Anterior cingulate cortex (tissue), 58 donors: ENCODE data around the gene KLHL30.

Experiments
- DNase-seq, 58 donors: peaks; one replicate each; lab custom pipeline; 2025; lab: John Stamatoyannopoulos, UW

The KLHL30 gene, protein sequence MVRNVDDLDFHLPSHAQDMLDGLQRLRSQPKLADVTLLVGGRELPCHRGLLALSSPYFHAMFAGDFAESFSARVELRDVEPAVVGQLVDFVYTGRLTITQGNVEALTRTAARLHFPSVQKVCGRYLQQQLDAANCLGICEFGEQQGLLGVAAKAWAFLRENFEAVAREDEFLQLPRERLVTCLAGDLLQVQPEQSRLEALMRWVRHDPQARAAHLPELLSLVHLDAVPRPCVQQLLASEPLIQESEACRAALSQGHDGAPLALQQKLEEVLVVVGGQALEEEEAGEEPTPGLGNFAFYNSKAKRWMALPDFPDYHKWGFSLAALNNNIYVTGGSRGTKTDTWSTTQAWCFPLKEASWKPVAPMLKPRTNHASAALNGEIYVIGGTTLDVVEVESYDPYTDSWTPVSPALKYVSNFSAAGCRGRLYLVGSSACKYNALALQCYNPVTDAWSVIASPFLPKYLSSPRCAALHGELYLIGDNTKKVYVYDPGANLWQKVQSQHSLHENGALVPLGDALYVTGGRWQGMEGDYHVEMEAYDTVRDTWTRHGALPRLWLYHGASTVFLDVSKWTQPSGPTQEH

DNA sequence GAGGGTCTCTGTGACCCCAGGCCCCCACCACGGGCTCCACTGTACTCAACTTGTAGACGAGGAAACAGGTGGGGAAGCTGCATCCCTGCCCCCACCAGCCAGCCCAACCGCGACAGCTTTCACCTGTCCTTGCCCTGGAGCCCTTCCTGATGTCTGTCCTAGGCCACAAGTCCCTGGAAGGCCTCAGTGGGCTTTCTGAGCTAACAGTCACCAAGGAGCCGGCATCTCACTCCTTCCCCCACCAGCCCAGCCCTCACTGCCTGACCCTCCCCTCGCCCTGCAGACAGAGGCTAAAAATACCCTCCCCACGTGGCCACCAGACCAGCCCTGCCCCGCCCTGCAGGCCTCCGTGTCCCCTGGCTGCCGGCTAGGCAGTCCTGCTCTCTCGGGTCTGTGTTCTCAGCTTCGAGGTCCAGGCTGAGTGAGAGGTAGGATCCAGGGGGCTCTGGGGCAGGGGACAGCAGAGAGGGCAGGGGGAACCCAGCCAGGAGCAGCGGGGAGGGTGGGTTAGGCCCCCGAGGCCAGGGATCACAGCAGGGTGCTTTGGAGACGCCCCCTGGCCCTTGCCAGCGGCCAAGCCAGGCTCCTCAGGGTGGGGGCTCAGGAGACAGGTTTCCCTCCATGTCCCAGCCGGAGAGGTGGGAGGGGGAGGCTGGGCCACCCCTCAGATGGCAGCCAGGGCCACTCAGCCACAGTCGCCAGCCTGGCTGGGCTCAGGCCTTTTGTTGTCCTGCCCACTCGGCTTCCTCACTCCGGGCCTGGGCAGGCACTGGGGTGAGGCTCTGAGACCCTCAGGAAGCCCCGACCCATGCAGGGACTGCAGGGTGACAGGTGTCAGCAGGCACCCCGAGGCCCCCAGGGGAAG lies at the start of gene KLHL30:
Gene KLHL30, plus strand, starts transcription at position 338 of the 865 bp plus-strand sequence. CDS start 2,087 bp downstream, outside the sequence.
- no peak for DNase-seq

DNA sequence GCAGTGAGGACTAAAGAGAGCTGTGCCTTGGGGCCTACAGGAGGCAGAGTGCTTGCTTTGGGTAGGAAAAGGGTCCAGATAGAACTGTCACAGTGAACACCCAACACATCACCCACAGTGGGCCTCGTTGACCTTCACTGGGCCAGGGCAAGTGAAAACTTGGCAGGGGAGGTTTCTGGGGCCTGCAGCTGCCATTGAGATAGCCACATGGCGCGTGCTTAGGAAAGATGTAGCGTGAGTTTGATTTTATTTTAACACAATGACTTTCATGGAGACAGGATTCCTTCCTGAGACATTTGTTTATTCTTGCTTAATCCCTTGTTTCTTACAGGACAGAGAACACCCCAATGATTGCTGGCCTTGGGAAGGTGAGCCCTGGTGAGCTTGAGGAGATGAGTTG lies 47.6 kb upstream of the KLHL30 start:
- no peak for DNase-seq

DNA sequence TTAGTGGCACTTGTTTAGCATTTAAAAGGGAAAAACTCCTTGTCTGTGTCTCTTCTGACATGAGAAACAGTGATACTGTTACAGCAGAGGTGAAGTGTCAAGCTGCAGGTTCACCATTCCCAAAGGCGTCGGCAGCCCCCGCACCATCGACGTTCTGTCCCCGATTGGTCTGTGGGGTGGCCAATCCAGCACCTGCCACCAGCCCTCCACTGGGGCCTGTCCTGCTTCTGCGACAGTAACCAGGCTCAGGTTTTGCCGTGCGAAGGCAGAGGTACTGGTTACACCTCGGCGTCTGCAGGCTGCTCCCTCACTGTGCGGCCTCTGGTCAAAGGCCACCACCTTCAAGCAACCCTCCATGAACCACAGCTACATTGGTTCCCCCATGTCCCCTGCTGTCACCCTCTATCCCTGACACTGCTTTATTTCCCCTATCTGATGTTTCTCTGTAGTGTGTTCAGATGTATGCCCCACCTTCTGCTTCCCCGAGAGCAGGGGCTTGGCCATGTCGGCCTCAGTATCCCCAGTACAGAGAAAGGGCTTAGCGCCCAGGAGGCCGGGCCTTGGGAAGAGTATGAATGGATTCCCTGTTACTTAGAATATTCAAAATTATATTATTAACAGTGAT lies 46.9 kb upstream of the KLHL30 start:
- DNase-seq: no peak

DNA sequence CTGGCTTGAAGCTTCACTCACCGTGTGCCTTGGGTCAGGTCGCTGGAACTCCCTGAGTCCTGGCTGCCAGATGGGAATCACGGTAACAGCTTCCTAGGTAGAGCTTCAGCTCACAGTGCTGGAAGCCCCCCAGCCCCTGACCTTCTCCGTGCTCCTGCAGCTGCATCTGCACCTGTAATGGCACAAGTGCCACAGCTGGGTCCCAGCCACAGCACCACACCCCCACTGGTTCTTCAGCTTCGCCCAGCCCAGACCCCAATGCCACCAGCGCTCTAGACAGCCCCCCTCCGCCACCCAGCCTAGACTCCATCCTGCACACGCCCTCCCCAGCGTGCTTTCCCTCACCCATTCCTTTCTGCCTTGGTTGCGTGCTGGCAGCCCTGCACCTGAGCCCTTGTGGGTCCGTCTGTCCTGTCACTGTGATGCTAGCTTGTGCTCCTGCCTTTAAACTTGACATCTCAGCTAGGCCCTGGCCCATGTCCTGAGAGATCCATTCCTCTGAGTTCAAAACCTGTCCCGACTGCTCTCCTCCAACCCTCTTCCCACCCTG lies 45.9 kb upstream of the KLHL30 start:
- DNase-seq: no peak

DNA sequence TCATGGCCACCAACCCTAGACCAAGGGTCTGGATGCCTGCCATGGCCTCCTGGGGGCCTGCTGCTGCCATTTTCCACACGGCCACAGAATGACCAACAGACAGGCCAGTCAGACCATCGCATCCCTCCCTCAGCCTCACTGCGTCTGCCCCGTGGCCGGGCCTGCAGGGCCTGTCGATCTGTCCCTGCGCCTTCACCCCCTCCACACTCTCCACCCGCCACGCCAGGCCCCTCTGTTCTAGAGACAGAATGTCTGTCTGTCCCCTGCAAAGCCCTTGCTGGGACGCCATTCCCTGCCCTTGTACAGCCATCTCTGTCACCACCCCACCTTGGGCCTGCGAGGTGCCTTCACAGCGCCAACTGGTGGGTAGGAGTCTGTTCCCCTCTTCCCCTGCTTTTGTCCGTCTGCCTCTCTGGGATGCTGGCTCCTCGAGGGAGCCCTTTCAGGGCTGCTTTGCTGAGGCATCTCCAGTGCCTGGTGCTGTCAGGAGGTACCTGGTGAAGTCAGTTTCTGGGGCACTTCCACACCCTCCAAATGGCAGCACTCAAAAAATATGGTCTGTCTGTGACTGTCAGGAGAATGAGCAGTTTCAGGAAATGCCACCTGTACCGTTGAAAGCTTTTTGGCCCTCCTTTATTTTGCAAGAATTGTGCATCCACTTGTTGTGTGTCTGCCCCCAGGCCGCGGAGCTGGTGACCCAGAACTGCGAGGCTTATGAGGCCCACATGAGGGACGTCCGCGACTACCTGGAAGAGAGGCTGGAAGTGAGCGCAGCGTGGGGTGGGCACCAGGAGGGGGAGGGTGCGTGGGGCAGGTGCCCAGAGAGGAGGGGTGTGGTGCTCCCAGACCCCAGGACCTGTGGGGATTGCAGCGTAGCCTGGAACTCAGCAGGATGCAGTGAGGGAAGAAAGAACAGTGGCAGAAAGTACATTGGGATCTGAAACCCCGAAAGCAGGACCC lies 45.0 kb upstream of the KLHL30 start:
- DNase-seq: no peak

DNA sequence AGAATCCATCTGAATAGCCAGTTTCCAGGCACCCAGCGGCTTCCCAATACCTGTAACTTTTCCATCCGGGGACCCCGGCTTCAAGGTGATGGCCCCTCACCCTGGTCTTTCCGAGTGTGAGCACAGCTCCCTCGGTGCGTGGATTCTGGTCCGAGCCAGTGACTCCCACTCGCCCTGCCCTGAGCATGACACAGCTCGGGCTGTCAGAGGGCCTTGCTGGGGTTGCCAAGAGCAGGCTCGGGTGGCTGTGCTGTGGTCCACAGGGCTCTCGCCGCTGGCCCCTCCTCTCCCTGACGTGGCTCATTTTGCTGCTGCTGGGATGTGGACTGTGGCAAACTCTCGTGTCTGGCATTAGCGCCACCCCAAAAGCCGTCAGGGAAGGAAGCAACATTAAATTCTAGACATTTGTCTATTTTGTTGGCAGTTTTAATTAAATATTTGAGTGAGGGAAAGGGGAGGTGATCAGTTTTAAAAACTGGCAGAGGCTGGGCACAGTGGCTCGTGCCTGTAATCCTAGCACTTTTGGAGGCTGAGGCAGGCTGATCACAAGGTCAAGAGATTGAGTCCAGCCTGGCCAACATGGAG lies 43.9 kb upstream of the KLHL30 start:
- DNase-seq: no peak

DNA sequence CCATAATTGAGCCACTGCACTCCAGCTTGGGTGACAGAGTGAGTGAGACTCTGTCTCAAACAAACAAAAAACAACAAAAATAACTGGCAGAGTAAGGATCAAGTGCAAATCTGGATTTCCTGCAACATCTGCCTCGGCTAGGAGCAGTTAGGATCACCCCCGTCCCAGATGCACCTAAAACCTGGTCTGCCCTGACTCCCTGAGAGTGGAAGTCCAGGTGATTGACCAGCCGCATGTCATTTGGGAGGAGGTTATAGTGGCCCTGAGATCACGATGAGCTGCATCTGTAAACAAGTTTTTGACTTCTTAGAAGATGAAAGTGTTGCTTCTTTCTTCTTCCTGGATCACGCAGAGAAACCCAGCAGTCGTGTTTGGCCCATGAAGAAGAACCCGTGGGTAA lies 43.3 kb upstream of the KLHL30 start:
- DNase-seq: no peak

DNA sequence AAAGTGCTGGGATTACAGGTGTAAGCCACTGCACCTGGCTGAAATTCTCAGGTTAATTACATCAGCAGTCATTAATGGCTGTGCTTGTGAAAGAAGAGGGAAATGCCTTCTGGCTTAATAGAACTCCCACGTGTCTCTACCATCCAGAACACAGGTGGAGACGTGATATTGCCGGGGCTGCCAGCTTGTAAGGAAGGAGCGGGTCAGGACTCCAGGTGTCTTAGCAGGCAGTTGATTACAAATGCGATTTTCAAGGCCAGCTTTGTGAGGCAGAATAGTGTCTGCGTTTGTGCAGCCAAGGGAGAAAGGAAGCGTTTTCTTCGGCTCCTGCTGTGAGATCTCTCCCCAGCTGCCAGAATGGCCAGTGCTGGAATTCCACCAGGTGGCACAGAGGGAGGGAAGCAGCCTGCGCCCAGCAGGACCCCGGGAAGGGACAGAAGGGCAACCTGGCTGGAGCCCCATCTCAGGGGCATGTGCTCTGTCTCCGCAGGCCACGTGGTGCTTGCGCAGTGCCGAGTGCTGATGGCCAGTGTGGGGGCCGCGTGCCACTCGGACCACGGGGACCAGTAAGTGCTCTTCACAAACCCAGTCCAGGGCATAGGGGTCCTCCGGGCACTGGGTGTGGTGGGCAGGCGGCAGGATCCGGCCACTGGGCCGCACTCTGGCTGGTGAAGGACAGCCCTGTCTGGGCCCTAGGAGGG lies 42.0 kb upstream of the KLHL30 start:
- DNase-seq: no peak

DNA sequence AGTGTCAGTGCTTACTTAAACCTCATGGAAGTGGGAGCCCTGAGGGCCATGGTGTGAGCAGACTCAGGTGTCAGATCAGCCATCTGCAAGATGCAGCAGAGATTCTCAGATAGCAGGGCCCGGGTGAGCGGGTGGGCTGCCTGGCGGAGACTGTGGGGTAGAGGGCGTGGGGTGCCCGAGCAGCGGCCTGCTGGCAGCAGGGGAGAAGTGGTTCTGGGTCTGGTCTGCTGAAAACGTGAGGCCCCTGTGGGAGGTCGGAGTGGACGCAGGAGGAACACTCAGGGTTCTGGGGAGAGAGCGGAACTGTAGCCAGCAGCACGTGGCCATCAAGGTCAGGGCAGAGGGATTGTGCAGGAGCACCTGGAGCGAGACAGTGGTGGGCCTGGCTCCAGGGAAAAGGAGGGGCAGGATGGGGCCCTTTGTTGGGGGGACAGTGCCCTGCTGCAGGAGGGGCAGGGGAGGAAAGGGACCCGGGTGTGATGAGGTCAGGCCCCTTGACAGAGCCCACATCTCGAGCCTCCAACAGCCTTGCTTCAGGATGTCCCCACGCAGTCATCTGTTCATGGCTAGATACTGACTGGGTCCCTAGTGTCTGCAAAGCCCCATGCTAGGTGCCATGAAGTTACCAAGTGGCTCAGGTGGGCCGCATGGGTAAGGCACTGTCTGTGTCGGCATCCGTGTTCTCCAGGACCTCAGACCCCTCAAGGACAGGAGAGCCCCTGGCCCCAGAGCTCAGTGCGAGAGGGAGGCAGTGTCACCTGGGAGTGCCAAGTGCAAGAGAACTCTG lies 41.1 kb upstream of the KLHL30 start:
- DNase-seq: no peak

DNA sequence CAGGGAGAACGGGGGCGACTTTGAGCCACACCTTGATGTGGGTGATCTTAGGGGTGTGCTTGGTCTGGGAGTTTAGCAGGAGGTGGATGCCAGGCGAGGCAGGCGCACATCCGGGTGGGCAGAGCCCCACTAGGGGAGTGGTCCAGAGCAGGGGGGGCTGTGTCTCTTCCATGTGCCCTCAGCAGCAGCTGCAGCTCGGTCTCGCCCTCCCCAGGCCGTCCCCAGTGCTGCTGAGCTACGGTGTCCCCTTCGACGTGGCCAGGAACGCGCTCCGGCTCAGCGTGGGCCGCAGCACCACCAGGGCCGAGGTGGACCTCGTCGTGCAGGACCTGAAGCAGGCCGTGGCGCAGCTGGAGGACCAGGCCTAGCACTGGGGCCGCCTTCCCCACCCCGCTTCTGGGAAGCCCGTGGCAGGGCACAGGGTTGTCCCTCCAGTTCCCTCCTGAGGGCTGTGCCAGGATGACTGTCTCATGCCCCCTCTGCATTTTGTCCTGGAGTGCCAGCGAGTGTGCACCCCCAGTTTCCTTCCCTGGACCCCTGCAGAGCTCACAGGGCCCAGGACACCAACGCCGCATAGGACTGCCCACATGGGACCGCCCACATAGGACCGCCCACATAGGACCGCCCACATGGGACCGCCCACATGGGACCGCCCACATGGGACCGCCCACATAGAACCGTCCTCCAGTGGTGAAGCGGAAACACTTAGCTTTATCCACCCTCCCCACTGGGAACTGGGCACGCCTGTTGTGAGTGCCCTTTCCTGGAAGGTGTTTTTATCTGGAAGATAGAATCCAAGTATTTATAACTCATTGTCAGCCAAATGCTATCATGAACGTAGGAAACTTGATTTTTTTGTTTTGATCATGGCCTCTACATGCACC lies 40.2 kb upstream of the KLHL30 start:
- peak in 1 of 58 donors; percentile 49 for DNase-seq

DNA sequence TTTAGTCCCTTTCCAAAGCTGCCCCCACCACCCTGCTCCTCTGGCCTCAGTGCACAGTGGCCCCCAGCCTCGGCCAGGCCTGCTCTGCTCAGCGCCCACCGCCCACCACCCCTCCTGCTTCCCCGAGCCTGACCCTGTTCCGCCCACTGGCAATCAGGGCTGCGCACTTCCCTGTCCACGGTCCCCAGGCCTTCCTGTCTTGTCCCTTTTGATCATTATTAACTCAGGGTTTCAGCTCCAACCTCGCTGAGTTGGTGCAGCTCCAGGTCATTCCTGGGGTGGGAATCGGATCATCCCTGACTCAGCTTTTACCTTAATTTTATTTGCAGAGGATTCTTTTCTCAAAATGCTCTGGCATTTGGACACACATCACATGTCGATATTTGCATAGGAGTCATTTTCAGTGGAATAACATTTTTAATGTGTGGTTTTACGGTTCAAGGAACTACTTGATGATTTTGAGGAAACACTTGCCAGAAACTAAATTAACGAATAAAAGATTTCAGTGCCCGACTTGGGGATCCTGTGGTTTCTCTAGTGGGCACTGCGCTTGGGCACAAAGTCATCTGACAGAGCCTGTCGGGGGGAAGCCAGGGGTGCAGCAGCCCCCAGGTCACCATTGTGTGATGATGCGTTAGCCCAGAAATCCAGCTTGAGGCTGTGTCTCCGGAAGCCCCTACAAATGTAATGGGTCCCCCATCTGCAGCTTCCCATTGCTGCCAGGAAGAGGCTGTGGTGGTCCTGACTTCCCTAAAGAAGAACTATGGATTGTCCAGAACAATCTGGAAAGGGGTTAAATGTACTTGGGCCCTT lies 39.4 kb upstream of the KLHL30 start:
- no peak for DNase-seq

DNA sequence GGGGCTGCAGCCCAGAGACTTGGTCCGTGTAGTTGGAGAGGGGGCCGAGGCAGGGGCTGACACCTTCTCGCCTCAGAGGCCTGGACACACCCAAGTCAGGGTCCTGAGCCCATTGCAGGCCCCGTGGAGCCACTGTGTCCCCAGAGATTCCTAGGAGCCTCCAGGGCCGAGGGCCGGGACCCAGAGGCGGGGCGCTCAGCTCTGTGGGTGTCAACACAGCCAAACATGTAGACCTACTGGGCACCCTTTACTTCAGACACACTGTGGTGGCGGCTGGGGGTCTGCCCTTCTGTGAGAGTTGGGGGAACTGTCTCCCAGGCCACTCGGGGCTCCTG lies 38.8 kb upstream of the KLHL30 start:
- no peak for DNase-seq

DNA sequence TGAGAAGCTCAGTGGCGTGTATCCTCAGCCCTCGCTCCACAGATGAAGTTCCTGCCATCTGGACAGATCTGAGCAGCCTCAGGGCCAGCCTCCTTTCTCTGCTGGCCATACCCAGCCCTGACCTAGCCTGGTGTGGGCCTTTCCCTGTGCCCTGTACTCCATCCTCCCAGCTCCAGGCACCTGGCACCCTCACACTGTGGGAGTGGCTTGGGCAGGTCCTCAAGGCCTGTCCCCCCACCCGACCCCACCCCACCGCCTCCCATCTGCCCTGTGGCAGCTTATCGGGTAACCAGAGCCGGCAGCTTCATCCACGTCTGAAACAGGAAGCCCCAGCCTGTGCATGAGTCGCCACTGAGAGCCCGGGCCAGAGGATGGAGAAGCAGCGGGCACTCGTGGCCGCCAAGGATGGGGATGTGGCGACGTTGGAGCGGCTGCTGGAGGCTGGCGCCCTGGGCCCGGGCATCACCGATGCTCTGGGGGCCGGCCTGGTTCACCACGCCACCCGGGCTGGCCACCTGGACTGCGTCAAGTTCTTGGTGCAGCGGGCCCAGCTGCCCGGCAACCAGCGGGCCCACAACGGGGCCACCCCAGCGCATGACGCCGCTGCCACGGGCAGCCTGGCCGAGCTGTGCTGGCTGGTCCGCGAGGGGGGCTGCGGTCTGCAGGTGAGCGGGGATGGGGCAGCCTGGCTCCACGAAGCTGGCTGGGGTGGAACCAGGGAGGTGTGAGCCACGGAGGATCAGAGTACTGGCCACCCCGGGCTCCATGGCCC lies 38.2 kb upstream of the KLHL30 start, which contains the start of gene ESPNL:
Gene ESPNL, plus strand, starts transcription at position 292 of the 772 bp plus-strand sequence. Its CDS starts 80 bp downstream, at position 372.
- no peak for DNase-seq

DNA sequence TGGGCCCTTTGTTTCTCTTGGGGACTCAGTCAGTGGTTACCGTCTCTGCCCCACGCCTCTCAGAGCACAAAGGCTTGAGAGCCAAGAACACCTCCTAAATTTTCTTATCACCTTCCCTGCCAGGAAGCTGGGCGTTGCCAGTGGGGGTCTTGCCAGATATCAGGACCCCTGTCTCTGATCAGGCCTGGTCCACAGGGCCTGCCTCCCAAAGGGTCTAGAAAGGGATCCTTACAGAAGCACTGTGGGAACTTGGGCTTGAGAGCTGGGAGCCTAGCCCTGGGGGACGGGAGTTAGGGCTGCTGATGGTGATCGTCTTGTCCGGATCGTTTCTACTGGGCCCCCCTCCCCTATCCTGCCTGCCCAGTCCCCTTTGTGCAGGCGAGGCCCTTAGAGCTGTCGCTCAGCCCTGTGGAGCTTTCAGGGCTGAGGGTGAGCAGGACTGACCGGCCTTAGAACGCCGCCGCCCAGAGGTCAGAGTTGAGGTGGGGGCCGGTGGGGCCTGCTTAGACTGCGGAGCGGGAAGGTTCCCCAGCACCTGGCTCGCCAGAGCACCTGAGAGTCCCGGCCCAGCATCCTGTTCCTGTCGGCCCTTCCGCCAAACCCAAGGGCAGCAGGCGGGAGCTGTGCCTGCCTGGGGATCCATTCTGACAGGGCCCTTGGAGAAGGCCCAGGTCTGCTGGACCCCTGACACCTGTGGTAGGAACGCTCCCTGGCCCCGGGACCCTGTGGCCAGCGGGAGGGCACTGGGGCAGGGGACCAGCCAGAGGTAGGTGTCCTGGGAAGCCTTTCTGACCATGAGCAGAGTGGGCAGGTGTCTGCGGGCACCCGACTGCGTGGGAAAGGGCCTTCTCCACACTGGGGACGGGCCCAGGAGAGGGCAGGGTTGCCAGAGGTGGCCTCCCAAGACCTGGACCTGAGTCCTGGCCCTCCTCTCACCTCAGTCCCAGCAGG lies 37.4 kb upstream of the KLHL30 start:
- no peak for DNase-seq
